Left hindlimb (tissue), 1 donor: ENCODE results near the gene GOSR2.
"Not testable (repeated sequence)": the region's sequence is repeated elsewhere in the genome, so short reads cannot be mapped to it uniquely, and the experiment has no call there.

Experiments used
- DNase-seq: peaks from one replicate; pipeline ENCODE4 v3.0.0-alpha.2; 2018

GOSR2 gene

GRCh38 chr17:46935658-46936266 lies 12.8 kb downstream of the GOSR2 start:
- no peak for DNase-seq

- DNase-seq, result peak; percentile 75
These were observed 17.9 kb downstream of the GOSR2 start for GRCh38 chr17:46940692-46941404.

DNA sequence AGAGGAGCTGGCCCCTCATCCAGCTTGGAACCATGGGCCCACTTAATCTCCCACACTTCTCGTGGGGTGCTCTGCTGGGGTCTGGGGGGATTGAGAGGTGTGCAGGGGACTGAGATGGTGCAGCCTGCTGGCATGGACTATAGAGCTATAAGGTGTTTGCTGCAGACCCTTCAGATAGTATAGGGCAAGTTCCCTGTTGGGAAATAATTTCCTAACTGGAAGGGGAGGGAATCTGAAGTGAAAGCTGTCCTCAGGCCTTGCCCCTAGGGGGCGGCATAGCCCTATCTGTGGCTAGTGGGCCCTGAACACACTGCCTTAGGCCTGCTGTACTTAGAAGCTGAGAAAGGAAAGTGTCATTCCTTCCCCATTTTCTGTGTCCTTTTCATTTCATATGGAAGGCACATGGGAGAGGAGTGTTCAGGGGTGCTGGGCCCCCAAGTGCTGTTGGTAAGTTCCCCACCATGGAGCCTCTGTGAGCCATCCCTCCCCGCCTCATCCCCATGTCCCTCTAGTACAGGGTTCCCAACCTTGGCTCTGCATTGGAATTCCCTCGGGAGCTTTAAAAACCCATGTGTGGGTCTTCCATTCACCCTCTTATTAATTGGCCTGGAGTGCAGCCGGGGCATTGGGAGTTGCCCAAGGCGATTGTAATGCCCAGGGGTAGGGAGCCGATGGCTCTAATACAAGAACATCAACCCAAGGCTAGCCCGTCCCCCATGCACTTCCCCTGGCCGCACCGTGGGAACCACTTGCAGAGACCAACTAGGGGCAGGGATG lies 19.7 kb downstream of the GOSR2 start:
- peak; percentile 66 for DNase-seq

DNA sequence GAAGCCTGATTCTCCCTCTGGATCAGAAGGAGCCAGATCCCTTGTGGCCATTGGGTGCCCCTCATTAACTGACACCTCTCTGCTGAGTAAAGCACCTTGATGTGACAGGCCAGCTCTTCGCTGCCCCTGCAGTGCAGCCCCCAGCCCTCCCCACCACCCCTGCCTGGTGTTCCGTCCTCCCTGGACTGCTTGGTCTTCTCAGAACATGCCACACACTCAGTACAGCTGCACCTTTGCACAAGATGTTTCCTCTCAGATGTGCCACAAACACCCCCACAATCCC lies 20.2 kb downstream of the GOSR2 start:
- no peak for DNase-seq

DNA sequence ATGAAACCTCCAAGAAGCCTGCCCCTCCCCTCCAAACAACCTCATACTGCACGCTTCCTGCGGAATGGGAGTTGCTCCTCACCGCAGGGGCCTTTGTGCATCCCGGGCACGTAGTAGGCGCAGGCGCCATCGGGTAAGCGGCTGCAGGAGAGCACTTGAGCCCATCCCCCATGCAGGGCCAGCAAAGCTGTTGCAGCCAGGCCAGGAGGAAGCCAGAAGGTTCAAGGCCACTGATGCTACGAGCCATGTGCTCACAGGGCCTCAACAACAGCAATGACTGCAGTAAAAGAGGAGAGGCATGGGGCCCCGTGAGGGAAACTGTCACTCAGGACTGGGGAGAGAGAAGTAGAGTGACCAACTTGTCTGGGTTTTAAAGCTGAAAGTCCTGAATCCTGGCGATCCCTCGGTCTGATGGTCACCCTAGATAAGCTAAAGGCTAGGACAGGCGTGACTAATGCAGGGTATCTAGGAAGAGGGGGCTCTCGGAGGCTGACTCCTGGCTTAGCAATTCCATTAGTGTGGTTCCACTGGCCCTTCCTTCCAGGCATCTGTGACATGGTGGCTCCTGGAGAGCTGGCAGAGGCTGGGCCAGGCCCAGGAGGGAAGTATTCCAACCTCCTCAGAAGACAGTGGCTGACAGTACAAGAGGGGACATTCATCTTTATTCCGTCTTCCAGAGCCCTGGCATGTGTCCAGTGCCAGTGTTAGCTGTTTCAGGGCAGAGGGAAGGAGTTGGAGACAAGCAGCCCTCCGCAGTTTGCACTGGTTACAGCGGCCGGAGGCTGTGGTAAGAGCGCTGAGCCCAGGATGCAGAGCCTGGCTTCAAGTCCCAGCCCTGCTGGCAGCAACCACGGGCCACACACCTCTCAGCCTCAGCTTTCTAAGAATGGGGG lies 20.8 kb downstream of the GOSR2 start:
- no peak for DNase-seq

- DNase-seq, result no peak
These were observed 22.0 kb downstream of the GOSR2 start for GRCh38 chr17:46944931-46945330.

DNA sequence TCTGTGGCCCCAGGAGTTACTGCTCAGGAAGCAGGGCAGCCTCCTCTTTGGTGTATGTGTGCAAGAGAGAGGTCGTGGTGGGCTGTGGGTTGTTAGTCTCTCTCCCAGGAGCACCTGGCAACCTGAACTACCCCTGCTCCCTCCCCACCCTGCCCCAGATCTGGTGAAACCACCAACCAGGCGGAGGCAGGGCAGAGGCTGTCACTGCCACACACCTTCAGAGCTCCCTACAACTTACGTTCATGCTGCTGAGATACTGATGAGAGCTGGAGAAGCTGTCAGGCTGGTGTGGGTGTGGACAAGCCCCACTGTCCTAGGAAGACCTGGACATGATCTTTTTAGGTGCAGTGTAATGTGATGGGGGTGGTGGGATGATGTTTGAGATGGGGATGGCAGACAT lies 24.3 kb downstream of the GOSR2 start:
- DNase-seq, result no peak

- DNase-seq, result no peak
These were observed 25.6 kb downstream of the GOSR2 start for GRCh38 chr17:46948544-46948943.

- DNase-seq, result no peak
These were observed 26.6 kb downstream of the GOSR2 start for GRCh38 chr17:46949291-46950174.

DNA sequence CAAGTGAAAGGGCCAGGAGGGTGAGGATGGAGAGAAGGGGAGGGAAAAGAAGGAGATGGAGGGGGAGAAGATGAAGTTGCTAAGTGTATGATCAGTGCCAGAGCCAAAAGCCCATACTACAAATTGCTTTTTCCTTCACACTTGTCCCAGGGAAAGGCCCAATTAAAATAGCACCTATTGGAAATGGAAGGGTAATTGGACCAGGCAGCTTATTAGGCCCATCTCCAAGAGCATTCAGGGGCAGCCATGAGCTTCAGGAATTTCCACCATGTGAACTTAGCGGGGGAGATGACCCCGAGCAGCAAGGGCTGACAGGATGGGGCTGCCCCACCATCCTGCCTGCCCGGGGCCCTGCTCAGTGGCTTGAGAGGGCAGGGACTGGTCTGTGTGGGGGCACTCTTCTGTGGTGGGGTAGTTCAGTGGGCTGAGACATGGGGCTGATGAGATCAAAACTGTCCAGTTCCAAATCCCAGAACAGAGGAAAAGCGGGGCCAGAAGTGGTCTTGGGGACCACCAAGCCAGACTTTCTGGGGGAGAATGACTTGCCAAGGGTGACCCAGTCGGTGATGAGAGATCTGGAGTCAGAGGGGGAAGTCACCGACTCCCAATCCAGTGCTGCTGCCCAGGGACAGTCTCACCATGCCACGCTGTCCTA lies 27.5 kb downstream of the GOSR2 start:
- no peak for DNase-seq

DNA sequence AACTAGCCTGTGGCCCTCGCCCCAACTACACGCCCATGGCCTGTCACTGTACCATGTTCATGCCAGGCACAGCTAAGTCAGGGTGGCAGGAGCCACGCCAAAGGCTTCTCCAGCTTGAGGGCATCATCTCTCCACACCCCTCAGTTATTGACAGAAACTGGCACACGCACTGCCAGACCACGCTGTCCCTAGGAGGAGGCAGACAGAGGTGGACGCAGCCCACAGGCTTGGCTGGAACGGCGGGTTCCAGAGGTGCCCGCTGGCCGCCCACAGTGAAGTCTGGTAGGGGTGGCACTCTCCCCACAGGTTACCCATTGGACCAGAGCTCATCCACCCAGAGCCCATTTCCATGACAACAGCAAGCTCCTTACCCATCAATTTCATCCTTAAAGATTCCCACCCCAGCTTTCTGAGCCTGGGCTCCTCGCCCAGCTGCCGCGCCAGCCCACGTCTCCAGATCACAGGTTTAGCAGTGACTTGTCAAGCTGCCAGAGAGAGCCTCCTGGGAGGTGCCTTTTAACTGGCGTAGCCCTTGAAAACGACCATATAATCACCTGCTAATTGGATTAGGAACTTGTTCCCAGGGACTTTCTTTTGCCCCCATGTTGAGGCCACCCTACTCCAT lies 28.1 kb downstream of the GOSR2 start:
- DNase-seq, result no peak

GRCh38 chr17:46951706-46952105 lies 28.7 kb downstream of the GOSR2 start:
- DNase-seq, result no peak

- DNase-seq, result no peak
These were observed 29.2 kb downstream of the GOSR2 start for GRCh38 chr17:46952115-46952514.

GRCh38 chr17:46953191-46953590 lies 30.2 kb downstream of the GOSR2 start:
- DNase-seq, result not testable (repeated sequence)

DNA sequence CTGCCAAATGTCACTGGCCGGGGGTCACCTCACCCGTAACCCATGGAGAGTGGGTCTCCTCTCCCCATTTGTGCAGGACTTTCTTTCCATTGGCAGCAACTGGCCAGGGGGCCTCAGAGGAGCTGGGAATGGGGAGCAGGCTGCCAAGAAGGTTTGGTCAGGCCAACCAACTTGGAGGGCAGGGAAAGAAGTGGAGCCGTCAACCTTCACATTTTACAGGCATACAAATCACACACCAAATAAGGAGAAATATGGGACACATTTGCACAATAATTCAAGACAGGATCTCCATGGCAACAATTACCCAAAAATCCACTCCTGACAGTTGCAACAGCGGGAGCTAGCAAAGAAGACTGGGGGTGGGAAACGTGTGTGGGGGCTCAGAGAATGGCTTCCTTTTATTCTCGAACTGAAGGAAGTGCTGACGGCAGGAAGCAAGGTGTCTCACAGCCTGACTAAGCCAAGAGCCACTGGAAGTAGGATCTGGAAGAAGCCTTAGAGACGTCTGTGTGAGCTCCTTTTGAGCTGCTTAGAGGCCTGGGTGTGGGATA lies 35.2 kb downstream of the GOSR2 start:
- DNase-seq, result no peak

- no peak for DNase-seq
These were observed 37.2 kb downstream of the GOSR2 start for GRCh38 chr17:46960152-46960551.

GRCh38 chr17:46962374-46962790 lies 39.4 kb downstream of the GOSR2 start:
- DNase-seq, result no peak

DNA sequence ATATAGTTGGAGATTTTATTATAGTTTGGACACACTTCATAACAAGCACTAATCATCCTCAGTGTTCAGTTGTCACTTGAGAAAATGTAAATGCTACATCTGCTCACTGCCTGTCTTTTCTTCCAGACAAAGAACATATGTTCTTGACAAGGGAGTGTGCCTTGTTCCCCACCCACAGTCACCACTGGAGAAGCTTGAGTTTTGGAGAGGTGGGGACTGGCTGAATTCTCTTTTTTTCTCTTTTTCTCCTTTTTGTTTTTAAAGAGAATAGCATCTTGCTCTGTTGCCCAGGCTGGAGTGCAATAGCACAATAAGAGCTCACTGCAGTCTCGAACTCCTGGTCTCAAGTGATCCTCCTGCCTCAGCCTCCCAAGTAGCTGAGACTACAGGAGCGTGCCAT lies 40.6 kb downstream of the GOSR2 start:
- no peak for DNase-seq

- no peak for DNase-seq
These were observed 41.6 kb downstream of the GOSR2 start for GRCh38 chr17:46964315-46965265.
